Parathyroid adenoma (tissue), 2 donors: Measurements from ENCODE around the gene OR52K1.

Experiments
- H2AFZ ChIP-seq: fragments of 300-600 bp; sonication (generic); one replicate; pipeline ENCODE4 v1.7.0; 2017; ENCODE audit warnings: antibody characterized with exemption, mild to moderate bottlenecking
- H3K27ac ChIP-seq: fragments of 300-600 bp; sonication (generic); one replicate; pipeline ENCODE4 v1.7.0; 2017
- H3K27me3 ChIP-seq: fragments of 300-600 bp; sonication (generic); one replicate; pipeline ENCODE4 v1.7.0; 2017; ENCODE audit warnings: low read length; ENCODE audit not compliant: control insufficient read depth, insufficient read depth
- H3K36me3 ChIP-seq: fragments of 300-600 bp; sonication (generic); one replicate; pipeline ENCODE4 v1.7.0; 2017; ENCODE audit warnings: low read length; ENCODE audit not compliant: control insufficient read depth, insufficient read depth
- H3K4me1 ChIP-seq: fragments of 300-600 bp; sonication (generic); one replicate; pipeline ENCODE4 v1.7.0; 2017; ENCODE audit warnings: control low read depth
- H3K4me2 ChIP-seq: fragments of 300-600 bp; sonication (generic); one replicate; pipeline ENCODE4 v1.7.0; 2017; ENCODE audit warnings: low read length
- H3K4me3 ChIP-seq: fragments of 300-600 bp; sonication (generic); one replicate; pipeline ENCODE4 v1.7.0; 2017; ENCODE audit warnings: low read depth, low read length
- H3K79me2 ChIP-seq: fragments of 300-600 bp; sonication (generic); one replicate; pipeline ENCODE4 v1.7.0; 2017; ENCODE audit warnings: control low read depth
- H3K9ac ChIP-seq: fragments of 300-600 bp; sonication (generic); one replicate; pipeline ENCODE4 v1.7.0; 2017; ENCODE audit warnings: mild to moderate bottlenecking
- H3K9me3 ChIP-seq: fragments of 300-600 bp; sonication (generic); one replicate; pipeline ENCODE4 v1.7.0; 2017; ENCODE audit warnings: low read length; ENCODE audit not compliant: control insufficient read depth
- CTCF ChIP-seq: fragments of 300-600 bp; sonication (generic); IDR thresholded peaks from one replicate; pipeline ENCODE4 v1.7.0; 2017; ENCODE audit warnings: antibody characterized with exemption, mild to moderate bottlenecking
- donor health status: primary hyperparathyroidism.

Gene OR52K1

DNA sequence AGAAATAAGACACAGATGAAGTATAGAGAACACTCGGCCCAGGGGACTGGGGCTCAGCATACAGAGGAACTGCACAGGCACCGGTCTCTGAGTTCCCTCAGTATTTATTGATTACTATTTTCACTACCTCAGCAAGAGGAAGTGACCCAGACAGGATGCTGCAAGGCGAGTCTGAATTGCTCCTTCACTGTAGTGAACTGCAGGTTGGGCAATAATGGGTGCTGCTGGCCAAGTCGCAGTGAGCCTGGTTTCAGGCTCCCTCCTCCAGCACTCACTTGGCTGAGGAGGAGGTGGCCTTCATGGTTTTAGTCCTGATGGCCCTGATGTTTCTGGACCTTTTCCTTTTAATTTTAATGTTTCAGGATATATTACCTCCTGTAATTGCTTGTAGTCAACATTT lies 22.9 kb upstream of the OR52K1 start:
- no peaks in the 10 kb centered on the region for H3K4me1 ChIP-seq
- H3K36me3 ChIP-seq, result no peaks in the 10 kb centered on the region
- no peak overlapping the region for H2AFZ ChIP-seq
- no peak overlapping the region for H3K4me2 ChIP-seq
- H3K9me3 ChIP-seq, result no peaks in the 10 kb centered on the region
- H3K4me3 ChIP-seq, result no peak overlapping the region
- H3K27ac ChIP-seq, result no peak overlapping the region
- no peaks in the 10 kb centered on the region for H3K79me2 ChIP-seq
- H3K9ac ChIP-seq, result no peak overlapping the region
- TF ChIP-seq CTCF, result no peak
- no peaks in the 10 kb centered on the region for H3K27me3 ChIP-seq

- Histone ChIP-seq H3K9me3 (no peaks in the 10 kb centered on the region), H3K27me3 (no peaks in the 10 kb centered on the region), H3K4me3 (no peak overlapping the region), H3K4me1 (no peaks in the 10 kb centered on the region), H3K9ac (no peak overlapping the region), H2AFZ (no peak overlapping the region), H3K27ac (no peak overlapping the region), H3K36me3 (no peaks in the 10 kb centered on the region), H3K4me2 (no peak overlapping the region), H3K79me2 (no peaks in the 10 kb centered on the region)
- TF ChIP-seq CTCF, result no peak
Measured at GRCh38 chr11:4460151-4460550, 22.3 kb upstream of the OR52K1 start.

DNA sequence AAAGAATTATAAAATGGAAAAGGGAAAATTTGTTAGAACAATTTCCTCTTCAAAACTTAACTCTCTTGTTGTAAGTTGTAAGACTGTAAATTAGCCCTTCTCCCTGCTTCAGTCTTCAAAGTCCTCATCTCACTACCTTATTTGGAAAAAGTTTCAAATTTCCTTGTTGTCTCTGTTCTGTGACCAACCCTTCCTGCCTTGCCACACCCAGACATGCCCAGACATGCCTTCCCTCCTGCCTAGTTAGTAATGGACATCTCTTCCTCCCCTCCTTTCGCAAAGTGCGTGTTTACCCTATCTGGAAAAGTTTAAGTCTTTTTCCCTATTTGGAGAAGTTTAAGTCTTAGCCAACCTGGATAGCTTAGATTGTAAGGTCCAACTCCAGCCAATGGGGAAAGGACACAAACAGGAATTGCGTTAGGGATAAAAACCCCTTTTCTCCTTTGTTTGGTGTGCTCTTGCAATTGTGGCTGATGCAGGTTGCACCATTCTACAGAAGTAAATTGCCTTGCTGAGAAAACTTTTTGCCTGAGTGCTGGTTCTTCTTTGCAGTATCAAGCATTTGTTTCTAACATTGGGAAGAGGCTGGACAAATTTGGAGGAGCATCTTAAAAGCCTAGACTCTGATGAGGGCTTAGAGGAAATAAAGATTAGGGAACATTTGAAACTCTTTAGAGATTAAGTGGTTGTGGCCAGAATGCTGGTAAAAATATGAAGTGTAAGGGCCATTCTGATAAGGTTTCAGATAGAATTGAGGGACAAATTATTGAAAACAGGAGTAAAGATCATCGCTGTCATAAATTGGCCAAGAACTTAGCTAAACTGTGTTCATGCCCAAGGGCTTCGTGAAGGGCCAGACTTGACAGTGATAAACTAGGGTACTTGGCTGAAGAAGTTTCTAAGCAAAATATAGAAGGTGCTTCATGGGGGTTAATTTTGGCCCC lies 18.0 kb upstream of the OR52K1 start:
- H3K27ac ChIP-seq, result no peak overlapping the region
- H3K4me1 ChIP-seq, result no peaks in the 10 kb centered on the region
- H3K4me2 ChIP-seq, result no peak overlapping the region
- H3K4me3 ChIP-seq, result no peak overlapping the region
- no peak overlapping the region for H3K9ac ChIP-seq
- no peak for TF ChIP-seq CTCF
- H3K9me3 ChIP-seq, result no peaks in the 10 kb centered on the region
- H3K79me2 ChIP-seq, result no peaks in the 10 kb centered on the region
- no peaks in the 10 kb centered on the region for H3K27me3 ChIP-seq
- H3K36me3 ChIP-seq, result no peaks in the 10 kb centered on the region
- no peak overlapping the region for H2AFZ ChIP-seq

DNA sequence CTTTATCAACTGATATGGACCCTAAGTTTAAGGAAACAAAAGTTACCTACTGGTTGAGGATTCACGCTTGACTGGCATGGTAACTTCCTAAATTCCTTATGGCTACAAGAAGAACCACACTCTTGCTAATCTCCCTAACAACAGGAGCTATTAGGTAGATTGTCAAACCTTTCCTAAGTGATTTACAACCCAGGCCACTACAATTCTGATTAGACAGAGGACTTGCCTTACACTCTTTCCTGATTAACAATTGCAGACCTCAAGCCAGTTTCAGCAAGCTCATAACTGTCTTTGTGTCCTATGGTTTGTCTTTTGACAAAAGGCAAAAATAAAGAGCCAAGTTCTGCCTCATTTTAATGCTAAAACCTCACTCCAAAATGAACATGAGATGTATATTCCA lies 17.0 kb upstream of the OR52K1 start:
- Histone ChIP-seq H3K27me3 (no peaks in the 10 kb centered on the region), H3K4me3 (no peak overlapping the region), H2AFZ (no peak overlapping the region), H3K4me2 (no peak overlapping the region), H3K27ac (no peak overlapping the region), H3K4me1 (no peaks in the 10 kb centered on the region), H3K9me3 (no peaks in the 10 kb centered on the region), H3K36me3 (no peaks in the 10 kb centered on the region), H3K9ac (no peak overlapping the region), H3K79me2 (no peaks in the 10 kb centered on the region)
- no peak for TF ChIP-seq CTCF
